Transverse colon (tissue), 4 donors: ENCODE measurements around the gene CD6. TPM values are rescaled to one million over a fixed set of nuclear protein-coding genes. Genes with fewer than 3 reads are reported as not detected.
A peak's percentile ranks its signal among the peaks of the same experiment; 100 is the strongest.

Source experiments
- DNase-seq: peaks from one replicate; pipeline ENCODE4 v3.0.0-alpha.2; 2019
- H3K27ac ChIP-seq, 4 donors: fragments of 200-600 bp; sonication (generic); 2 replicates each; pipeline ENCODE4 v1.5.1; 2016 to 2018; ENCODE audit warnings: inconsistent platforms in 4 of 4
- H3K27me3 ChIP-seq: fragments of 200-600 bp; sonication (generic); 2 replicates; pipeline ENCODE4 v1.5.1; 2017; ENCODE audit warnings: inconsistent platforms
- H3K36me3 ChIP-seq, 4 donors: fragments of 200-600 bp; sonication (generic); 2 replicates each; pipeline ENCODE4 v1.5.1; 2017 to 2019; ENCODE audit warnings: inconsistent platforms in 4 of 4
- H3K4me1 ChIP-seq, 4 donors: fragments of 200-600 bp; sonication (generic); 2 replicates each; pipeline ENCODE4 v1.5.1; 2017 to 2020; ENCODE audit warnings: inconsistent platforms in 4 of 4
- H3K4me3 ChIP-seq, 4 donors: fragments of 200-600 bp; sonication (generic); 1 replicate in 1 of 4; 2 replicates in 3 of 4; pipeline versions ENCODE4 v1.5.1 to v1.6.1; 2017 to 2019; ENCODE audit warnings: inconsistent platforms in 4 of 4
- H3K9me3 ChIP-seq, 2 donors: fragments of 200-600 bp; sonication (generic); 2 replicates each; pipeline ENCODE4 v1.5.1; 2017 to 2019; ENCODE audit warnings: inconsistent platforms in 2 of 2
- EP300 ChIP-seq: sonication (generic); formaldehyde crosslinking; IDR thresholded peaks from one replicate; pipeline ENCODE4 v1.6.1; 2017; ENCODE audit warnings: antibody characterized with exemption, low read depth
- POLR2A ChIP-seq: fragments of 450-650 bp; IDR thresholded peaks from one replicate; pipeline ENCODE4 v1.6.1; 2016; ENCODE audit warnings: antibody characterized with exemption, mild to moderate bottlenecking, moderate library complexity
- POLR2AphosphoS5 ChIP-seq, 3 donors: sonication (generic); formaldehyde crosslinking; IDR thresholded peaks; one replicate each; pipeline ENCODE4 v1.6.1; 2016; ENCODE audit warnings: antibody characterized with exemption in 3 of 3
- WGBS, 2 donors: methylation state at CpG; one replicate each; pipeline ENCODE4 v1.1.5; 2018; ENCODE audit warnings: low coverage in 1 of 2; 5-methylcytosine and 5-hydroxymethylcytosine counted together
- in situ Hi-C, 4 donors: fragments of 200-750 bp; cut with MboI; loops; one replicate each; pipeline versions ENCODE4 v1.15.0 to v1.15.1; 2017; ENCODE audit warnings: low sequenced_read_pairs in 3 of 4, low pct_ligation_motif_present in 1 of 4, low pct_unique_long_range_greater_than_20kb in 1 of 4
- intact Hi-C: fragments of 100-400 bp; cut with DNase I; formaldehyde crosslinking; loops from one replicate; pipeline ENCODE4 v1.15.1; 2023; ENCODE audit warnings: low total_unique reads
- total RNA-seq, 4 donors: library from RNA; depleted of rRNA; stranded (reverse); fragments of >200 nt; gene quantifications; one replicate each; pipeline ENCODE4 v1.1.0, GENCODE V29; 2016
- TF ChIP-seq, protein P1 (sequence below), 5 experiments: fragments of 200-600 bp in 3 of 5; fragments of 450-650 bp in 2 of 5; sonication (generic) in 3 of 5; IDR thresholded peaks; 1 replicate in 2 of 5; 2 replicates in 3 of 5; pipeline ENCODE4 v1.5.1; 2016 to 2017; ENCODE audit warnings: antibody characterized with exemption in 5 of 5, inconsistent platforms in 3 of 5, mild to moderate bottlenecking in 2 of 5, moderate library complexity in 1 of 5

CD6 gene
- total RNA-seq, 4 donors from 2014 or later = 1.9 to 4.3 (median 3.0) TPM; not detected in 1

DNA sequence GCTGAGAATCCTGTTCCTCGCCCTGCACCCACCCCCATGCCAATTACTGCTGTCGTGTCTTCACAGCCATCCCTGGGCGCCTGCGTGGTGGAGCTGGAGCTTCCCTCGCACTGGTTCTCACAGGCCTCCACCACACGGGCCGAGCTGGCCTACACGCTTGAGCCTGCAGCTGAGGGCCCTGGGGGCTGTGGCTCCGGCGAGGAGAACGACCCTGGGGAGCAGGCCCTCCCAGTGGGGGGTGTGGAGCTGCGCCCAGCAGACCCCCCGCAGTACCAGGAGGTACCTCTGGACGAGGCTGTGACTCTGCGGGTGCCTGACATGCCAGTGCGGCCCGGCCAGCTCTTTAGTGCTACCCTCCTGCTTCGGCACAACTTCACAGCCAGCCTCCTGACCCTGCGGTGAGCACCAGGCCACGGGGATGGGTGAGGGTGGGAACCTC lies 42.9 kb upstream of the CD6 start:
- intact Hi-C loops = no loop called here
- in situ Hi-C loops = no loop called here
- no peaks in the 10 kb centered on the region for H3K36me3 ChIP-seq

DNA sequence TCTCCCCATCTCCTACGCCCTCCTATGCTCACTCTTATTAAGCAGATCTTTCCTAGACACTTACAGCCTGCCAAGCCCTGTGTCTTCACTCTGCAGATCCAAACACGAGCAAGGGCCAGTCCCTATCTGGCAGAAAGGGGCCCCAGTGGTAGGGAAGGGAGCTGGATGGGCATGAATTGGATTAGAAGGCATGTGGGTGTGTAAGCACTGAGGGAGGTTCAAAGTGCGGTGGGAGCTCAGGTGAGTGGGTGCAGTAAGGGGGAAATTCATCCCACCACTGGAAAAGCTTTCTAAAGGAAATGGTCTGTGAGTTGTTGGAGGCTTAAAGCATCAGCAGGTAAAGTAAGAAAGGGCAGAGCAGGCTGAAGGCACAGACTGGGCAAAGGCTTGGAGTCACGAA lies 41.7 kb upstream of the CD6 start:
- H3K36me3 ChIP-seq = no peaks in the 10 kb centered on the region
- H3K4me1 ChIP-seq = peaks cover 5 to 8% (median 7%) of the 10 kb centered on the region in 4 donors
- H3K9me3 ChIP-seq = no peaks in the 10 kb centered on the region
- in situ Hi-C loops = no loop called here
- H3K27me3 ChIP-seq = peaks cover 17% of the 10 kb centered on the region
- no peak overlapping the region for H3K27ac ChIP-seq
- H3K4me3 ChIP-seq = no peak overlapping the region
- TF ChIP-seq POLR2AphosphoS5 (IDR thresholded peaks at IDR 0.05) (no peak), EP300 (no peak)
- intact Hi-C loops = no loop called here
- DNase-seq = no peak
- 76 to 89% methylated on average over 1 to 4 of the region's 4 CpGs for WGBS, 2 donors

More for the DNA sequence above, 42.9 kb upstream of the CD6 start:
- H3K27ac ChIP-seq = no peak overlapping the region
- no peaks in the 10 kb centered on the region for H3K9me3 ChIP-seq
- peaks cover 14 to 19% (median 16%) of the 10 kb centered on the region in 4 donors for H3K4me1 ChIP-seq
- H3K4me3 ChIP-seq = no peak overlapping the region
- H3K27me3 ChIP-seq = peaks cover 26% of the 10 kb centered on the region
- DNase-seq = no peak
- TF ChIP-seq POLR2AphosphoS5 (IDR thresholded peaks at IDR 0.05) = no peak
- TF ChIP-seq, protein P1, sequence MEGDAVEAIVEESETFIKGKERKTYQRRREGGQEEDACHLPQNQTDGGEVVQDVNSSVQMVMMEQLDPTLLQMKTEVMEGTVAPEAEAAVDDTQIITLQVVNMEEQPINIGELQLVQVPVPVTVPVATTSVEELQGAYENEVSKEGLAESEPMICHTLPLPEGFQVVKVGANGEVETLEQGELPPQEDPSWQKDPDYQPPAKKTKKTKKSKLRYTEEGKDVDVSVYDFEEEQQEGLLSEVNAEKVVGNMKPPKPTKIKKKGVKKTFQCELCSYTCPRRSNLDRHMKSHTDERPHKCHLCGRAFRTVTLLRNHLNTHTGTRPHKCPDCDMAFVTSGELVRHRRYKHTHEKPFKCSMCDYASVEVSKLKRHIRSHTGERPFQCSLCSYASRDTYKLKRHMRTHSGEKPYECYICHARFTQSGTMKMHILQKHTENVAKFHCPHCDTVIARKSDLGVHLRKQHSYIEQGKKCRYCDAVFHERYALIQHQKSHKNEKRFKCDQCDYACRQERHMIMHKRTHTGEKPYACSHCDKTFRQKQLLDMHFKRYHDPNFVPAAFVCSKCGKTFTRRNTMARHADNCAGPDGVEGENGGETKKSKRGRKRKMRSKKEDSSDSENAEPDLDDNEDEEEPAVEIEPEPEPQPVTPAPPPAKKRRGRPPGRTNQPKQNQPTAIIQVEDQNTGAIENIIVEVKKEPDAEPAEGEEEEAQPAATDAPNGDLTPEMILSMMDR (IDR thresholded peaks at IDR 0.05) = no peak
- TF ChIP-seq EP300 = no peak
- no peak for TF ChIP-seq POLR2A
- WGBS, 2 donors = 87% methylated on average over 18 of the region's 20 CpGs; no CpG with 5 or more reads in 1 of the 2 donors

DNA sequence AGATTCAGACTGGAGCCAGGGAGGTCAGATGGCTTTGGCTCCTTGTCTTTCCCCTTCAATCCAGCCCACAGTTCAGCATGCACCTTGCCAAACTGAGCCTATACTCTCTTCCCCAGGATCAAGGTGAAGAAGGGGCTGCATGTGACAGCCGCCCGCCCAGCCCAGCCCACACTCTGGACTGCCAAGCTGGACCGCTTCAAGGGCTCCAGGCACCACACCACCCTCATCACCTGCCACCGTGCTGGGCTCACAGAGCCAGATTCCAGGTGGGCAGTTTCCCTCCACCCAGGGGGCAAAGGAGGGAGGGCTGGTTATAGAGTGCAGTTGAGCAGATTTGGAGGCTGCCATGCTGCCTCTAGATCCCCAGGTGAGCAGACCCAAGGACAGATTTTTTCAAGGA lies 41.1 kb upstream of the CD6 start:
- WGBS, 2 donors = 90% methylated on average over 4 of the region's 4 CpGs; no CpG with 5 or more reads in 1 of the 2 donors
- in situ Hi-C loops = no loop called here
- no peaks in the 10 kb centered on the region for H3K9me3 ChIP-seq

DNA sequence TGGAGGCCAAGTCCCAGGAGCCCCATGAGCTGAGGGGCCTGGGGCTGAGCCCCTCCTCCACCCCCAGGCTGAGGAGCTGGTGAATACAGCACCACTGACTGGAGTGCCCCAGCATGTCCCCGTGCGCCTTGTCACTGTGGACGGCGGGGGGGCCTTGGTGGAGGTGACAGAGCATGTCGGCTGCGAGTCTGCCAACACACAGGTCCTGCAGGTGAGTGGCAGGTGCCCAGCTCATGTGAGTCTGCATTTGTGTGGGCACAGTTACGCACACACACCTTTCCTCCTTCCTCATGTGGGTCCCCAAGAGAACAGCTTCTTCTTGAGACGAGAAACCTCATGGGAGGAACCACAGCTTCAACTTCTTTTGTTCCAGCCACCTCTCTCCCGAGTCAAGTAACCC lies 39.6 kb upstream of the CD6 start:
- H3K4me3 ChIP-seq = no peak overlapping the region
- no peaks in the 10 kb centered on the region for H3K9me3 ChIP-seq
- DNase-seq = peak; percentile 30
- no peak overlapping the region for H3K27ac ChIP-seq
- H3K36me3 ChIP-seq = no peaks in the 10 kb centered on the region
- H3K27me3 ChIP-seq = peaks cover 4% of the 10 kb centered on the region
- intact Hi-C loops (no loop called here), in situ Hi-C loops (no loop called here)
- no peak for TF ChIP-seq EP300
- TF ChIP-seq, protein P1 (IDR thresholded peaks at IDR 0.05) = no peak
- TF ChIP-seq POLR2AphosphoS5 (IDR thresholded peaks at IDR 0.05) = no peak
- no peak for TF ChIP-seq POLR2A
- 70 to 92% methylated on average over 3 to 5 of the region's 9 CpGs for WGBS, 2 donors
- H3K4me1 ChIP-seq = no peaks in the 10 kb centered on the region

More for the DNA sequence above, 41.1 kb upstream of the CD6 start:
- no peak overlapping the region for H3K4me3 ChIP-seq
- no peak for DNase-seq
- H3K36me3 ChIP-seq = no peaks in the 10 kb centered on the region
- peaks cover 10% of the 10 kb centered on the region for H3K27me3 ChIP-seq
- H3K27ac ChIP-seq = no peak overlapping the region
- no peak for TF ChIP-seq EP300
- TF ChIP-seq, protein P1 (IDR thresholded peaks at IDR 0.05) = no peak
- no peak for TF ChIP-seq POLR2A
- no peak for TF ChIP-seq POLR2AphosphoS5 (IDR thresholded peaks at IDR 0.05)
- peaks cover 0 to 1% (median under 1%) of the 10 kb centered on the region in 4 donors for H3K4me1 ChIP-seq
- intact Hi-C loops = no loop called here
